ENCODE data around the gene HERC2. TPM values are rescaled to one million over a fixed set of nuclear protein-coding genes. Genes with fewer than 3 reads are reported as not detected.
A peak's percentile ranks its signal among the peaks of the same experiment; 100 is the strongest.
"Not testable (repeated sequence)": the region's sequence is repeated elsewhere in the genome, so short reads cannot be mapped to it uniquely, and the experiment has no call there.

The HERC2 gene
- total and polyA plus RNA-seq, 5 donors, result 46.0 to 65.3 (median 54.8) TPM

DNA sequence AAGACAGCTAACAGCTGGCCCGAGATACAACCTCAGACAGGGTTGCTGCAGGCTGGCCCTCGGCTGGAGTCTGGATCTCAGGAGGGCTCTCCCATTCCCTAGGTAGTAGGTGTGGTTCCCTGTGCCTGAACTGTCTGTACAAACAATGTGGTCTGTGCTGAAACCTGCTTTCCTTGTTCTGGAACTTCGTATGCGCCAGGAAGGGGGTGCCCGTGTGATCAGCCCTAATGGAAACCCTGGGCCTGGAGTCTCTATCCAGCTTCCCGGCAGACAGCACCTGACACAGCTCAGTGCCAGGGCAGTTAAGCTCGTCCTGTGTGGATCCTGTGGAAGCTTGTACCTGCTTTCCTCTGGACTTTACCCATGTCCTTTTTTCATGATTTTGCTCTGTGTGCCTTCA lies 99.4 kb downstream of the HERC2 start:
- ATAC-seq; H3K4me1 ChIP-seq (ENCODE audit: control insufficient read depth, insufficient read depth, low read length); DNase-seq; intact Hi-C loops (cut with DNase I); H3K27me3 ChIP-seq (ENCODE audit: control insufficient read depth, insufficient read depth); H3K27ac ChIP-seq (ENCODE audit: low read length); H3K9me3 ChIP-seq (ENCODE audit: control insufficient read depth, low read length); H3K4me3 ChIP-seq (ENCODE audit: low read length): not testable (repeated sequence)
- 87% methylated on average over 7 of the region's 7 CpGs for WGBS

DNA sequence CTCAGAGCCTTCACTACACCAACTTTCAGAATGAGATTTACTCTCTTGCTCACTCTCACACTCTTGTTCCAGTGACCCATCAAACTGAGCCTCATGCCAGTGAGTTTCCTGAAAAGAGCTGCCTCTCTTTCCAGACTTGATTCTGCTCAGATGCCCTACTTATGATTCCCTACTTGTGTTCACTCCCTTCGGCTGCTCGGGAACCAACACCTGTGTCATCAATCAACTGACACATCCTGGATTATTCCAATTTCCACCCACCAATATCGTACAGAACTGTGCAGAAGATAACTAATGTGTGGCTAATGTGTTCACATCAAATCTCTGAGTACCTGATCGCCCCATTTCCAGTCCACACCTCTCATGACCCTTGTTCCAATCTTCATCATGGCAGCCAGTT lies 100.3 kb downstream of the HERC2 start:
- H3K4me1 ChIP-seq (ENCODE audit: control insufficient read depth, insufficient read depth, low read length); intact Hi-C loops (cut with DNase I); H3K27ac ChIP-seq (ENCODE audit: low read length); H3K4me3 ChIP-seq (ENCODE audit: low read length); DNase-seq; H3K9me3 ChIP-seq (ENCODE audit: control insufficient read depth, low read length); ATAC-seq; H3K27me3 ChIP-seq (ENCODE audit: control insufficient read depth, insufficient read depth): not testable (repeated sequence)
- 73% methylated on average over 4 of the region's 4 CpGs for WGBS

DNA sequence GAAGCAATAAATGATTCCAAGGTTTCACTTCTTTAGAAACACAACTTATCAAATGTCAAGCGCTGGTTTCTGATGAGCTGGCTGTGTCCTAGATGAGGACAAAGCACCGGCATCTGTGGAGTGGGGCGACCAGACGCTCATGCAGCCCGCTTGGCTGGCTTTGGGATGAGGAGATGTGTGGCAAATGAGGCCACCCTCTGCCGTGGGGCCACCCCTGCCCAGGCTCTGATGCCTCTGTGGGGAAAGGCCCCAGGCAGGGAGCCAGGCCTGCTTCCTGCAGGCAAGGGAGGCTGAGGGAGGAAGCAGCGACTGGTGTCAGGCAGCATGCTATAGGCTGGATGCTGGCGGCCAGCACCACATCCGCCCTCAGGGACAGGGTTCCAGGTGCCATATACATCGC lies 102.9 kb downstream of the HERC2 start:
- DNase-seq, result no peak
- WGBS, result 91% methylated on average over 10 of the region's 10 CpGs

DNA sequence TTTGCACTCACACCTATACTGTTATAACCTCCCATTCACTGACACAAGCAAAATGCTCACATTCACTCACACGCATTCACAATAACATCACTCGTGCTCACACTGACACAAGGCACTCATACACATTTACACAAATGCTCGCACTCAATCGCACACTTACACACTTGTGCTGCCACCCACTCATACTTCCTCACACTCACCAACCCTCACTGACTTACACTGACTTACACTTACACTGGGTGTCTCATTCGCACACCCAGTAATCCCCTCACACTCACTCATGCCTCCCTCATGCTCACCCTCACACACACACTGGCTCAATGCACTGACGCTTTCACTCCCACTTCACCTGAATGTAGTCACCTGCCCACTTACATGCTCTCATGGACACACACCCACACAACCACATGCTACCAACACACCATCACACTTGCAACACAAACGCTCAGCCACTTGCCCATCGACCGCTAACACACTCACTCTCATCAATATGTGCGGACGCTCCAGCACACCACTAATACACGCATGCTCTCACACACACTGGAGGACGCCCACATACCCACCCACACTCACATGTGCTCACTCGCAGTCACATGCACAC lies 104.9 kb downstream of the HERC2 start:
- H3K4me3 ChIP-seq (ENCODE audit: low read length); H3K4me1 ChIP-seq (ENCODE audit: control insufficient read depth, insufficient read depth, low read length); intact Hi-C loops (cut with DNase I); DNase-seq; ATAC-seq; H3K9me3 ChIP-seq (ENCODE audit: control insufficient read depth, low read length); H3K27ac ChIP-seq (ENCODE audit: low read length); H3K27me3 ChIP-seq (ENCODE audit: control insufficient read depth, insufficient read depth): not testable (repeated sequence)
- 94% methylated on average over 14 of the region's 14 CpGs for WGBS

More for the DNA sequence above, 102.9 kb downstream of the HERC2 start:
- ATAC-seq, result peak in 1 of 2 donors; percentile 31
- H3K27ac ChIP-seq (ENCODE audit: low read length), result no peak overlapping the region
- no peaks in the 10 kb centered on the region for H3K4me1 ChIP-seq (ENCODE audit: control insufficient read depth, insufficient read depth, low read length)
- H3K9me3 ChIP-seq (ENCODE audit: control insufficient read depth, low read length), result no peaks in the 10 kb centered on the region
- intact Hi-C loops (cut with DNase I), result no loop called here
- no peaks in the 10 kb centered on the region for H3K27me3 ChIP-seq (ENCODE audit: control insufficient read depth, insufficient read depth)
- H3K4me3 ChIP-seq (ENCODE audit: low read length), result no peak overlapping the region

DNA sequence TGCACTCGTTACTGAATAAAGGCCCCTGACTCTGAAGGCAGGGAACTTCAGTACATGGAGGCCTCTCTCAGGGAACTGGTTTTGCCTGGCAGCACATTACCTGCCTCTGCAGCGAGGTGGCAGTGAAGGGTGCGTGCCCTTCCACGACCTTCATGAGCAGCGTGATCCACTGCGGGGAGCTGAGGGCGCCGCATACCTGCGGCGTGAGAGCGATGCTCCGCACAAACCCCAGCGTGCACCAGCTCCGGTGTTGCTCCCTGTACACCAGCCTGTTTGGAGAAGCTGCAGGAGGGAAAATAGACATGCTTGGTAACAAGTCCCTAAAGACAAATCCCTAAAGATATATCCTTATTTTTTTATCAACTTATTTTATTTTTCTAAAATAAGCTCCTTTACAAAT lies 106.5 kb downstream of the HERC2 start:
- H3K27me3 ChIP-seq (ENCODE audit: control insufficient read depth, insufficient read depth); intact Hi-C loops (cut with DNase I); H3K27ac ChIP-seq (ENCODE audit: low read length); ATAC-seq; H3K4me3 ChIP-seq (ENCODE audit: low read length); H3K4me1 ChIP-seq (ENCODE audit: control insufficient read depth, insufficient read depth, low read length); H3K9me3 ChIP-seq (ENCODE audit: control insufficient read depth, low read length); DNase-seq: not testable (repeated sequence)
- 85% methylated on average over 14 of the region's 14 CpGs for WGBS

DNA sequence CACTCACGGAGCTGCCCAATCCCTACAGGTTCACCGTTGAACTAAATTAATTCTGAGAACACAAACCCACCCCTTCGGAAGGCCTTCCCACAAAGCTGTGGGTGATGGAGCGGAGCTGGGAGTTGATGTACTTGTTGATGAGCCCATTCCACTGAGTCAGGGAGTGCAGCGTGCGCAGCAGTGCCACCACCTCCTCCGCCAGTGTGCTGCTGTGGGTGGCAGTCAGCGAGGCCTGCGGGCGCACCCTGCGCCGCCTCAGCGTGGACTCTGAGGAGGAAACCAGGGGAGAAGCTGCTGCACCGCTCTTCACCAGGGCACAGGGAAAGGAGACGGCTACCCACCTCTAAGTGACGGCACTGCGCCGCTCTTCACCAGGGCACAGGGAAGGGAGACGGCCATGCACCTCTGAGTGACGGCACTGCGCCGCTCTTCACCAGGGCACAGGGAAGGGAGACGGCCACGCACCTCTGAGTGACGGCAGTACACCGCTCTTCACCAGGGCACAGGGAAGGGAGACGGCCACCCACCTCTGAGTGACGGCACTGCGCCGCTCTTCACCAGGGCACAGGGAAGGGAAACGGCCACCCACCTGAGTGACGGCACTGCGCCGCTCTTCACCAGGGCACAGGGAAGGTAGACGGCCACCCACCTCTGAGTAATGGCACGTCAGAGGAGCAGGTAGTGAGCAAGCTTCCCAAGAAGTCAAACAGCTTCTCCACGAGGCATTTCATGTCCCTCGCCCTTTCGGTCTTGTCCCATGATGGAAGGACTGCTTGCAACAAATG lies 107.8 kb downstream of the HERC2 start:
- intact Hi-C loops (cut with DNase I); H3K27ac ChIP-seq (ENCODE audit: low read length); H3K4me1 ChIP-seq (ENCODE audit: control insufficient read depth, insufficient read depth, low read length); H3K4me3 ChIP-seq (ENCODE audit: low read length); H3K9me3 ChIP-seq (ENCODE audit: control insufficient read depth, low read length); DNase-seq; H3K27me3 ChIP-seq (ENCODE audit: control insufficient read depth, insufficient read depth); ATAC-seq: not testable (repeated sequence)
- 96% methylated on average over 39 of the region's 39 CpGs for WGBS

DNA sequence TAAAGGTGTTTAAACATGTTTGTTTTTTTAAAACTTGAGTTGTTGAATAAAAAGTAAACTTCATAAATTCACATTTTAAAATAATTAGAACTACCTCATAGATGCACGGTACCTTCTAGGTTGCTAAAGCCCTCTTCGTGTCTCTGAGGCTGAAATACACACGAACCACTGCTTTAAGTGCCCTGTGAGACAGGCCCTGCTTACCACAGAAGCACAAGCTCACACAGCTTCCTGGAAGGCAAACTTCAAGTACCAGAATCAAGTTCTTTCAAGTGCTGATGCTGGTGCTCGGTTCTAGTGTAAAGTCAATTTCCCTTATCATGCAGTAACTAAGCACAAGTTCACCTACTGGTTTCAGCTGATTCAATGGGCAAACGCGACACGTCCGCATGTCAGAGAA lies 108.6 kb downstream of the HERC2 start:
- 85% methylated on average over 5 of the region's 8 CpGs for WGBS
- H3K4me1 ChIP-seq (ENCODE audit: control insufficient read depth, insufficient read depth, low read length); H3K9me3 ChIP-seq (ENCODE audit: control insufficient read depth, low read length); DNase-seq; intact Hi-C loops (cut with DNase I); ATAC-seq; H3K4me3 ChIP-seq (ENCODE audit: low read length); H3K27me3 ChIP-seq (ENCODE audit: control insufficient read depth, insufficient read depth); H3K27ac ChIP-seq (ENCODE audit: low read length): not testable (repeated sequence)

DNA sequence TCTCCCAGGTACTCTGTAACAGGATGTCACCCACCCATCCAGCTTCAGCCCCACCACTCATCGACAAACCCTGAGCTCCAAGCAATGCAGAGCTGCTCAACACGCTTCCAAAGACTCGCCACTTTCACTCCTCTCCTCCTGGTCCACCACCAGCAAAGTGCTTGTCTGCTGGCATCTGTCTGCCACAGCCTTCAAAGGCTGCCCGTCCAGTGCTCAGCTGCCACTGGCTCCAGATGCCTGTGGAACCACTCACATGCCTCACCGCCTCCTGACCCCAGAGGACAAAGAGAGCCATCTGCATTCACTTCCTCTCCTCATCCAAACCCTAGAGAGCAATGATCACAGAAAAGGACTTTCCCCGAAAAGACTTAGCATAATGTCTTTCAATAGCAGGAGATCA lies 113.4 kb downstream of the HERC2 start:
- 73% methylated on average over 6 of the region's 6 CpGs for WGBS
- intact Hi-C loops (cut with DNase I), result no loop called here
- Histone ChIP-seq H3K4me1 (ENCODE audit: control insufficient read depth, insufficient read depth, low read length) (no peaks in the 10 kb centered on the region), H3K4me3 (ENCODE audit: low read length) (no peak overlapping the region), H3K9me3 (ENCODE audit: control insufficient read depth, low read length) (no peaks in the 10 kb centered on the region), H3K27ac (ENCODE audit: low read length) (no peak overlapping the region), H3K27me3 (ENCODE audit: control insufficient read depth, insufficient read depth) (no peaks in the 10 kb centered on the region)
- ATAC-seq (peak; percentile 54 to 62), DNase-seq (peak in 2 of 3 donors; percentile 58 to 61)

DNA sequence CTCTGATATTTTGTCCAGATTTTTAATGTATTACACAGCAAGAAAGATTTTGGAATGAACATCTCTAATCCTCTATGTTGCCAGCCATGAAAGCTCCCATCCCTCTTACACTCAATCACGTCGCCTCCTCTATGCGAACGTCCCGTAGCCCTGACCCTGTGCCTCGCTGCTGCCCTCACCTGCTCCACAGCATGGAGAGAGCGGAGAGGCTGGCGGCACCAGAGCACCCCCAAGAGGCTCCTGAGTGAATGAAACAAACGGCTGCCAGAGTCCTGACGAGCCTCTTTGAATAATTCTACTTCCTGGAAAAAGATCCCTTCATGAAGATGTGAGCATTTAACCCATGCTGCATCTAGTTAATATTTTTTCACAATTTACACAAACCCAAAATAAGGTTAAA lies 116.3 kb downstream of the HERC2 start:
- H3K9me3 ChIP-seq (ENCODE audit: control insufficient read depth, low read length); H3K4me3 ChIP-seq (ENCODE audit: low read length); H3K27me3 ChIP-seq (ENCODE audit: control insufficient read depth, insufficient read depth); intact Hi-C loops (cut with DNase I); DNase-seq; H3K4me1 ChIP-seq (ENCODE audit: control insufficient read depth, insufficient read depth, low read length); H3K27ac ChIP-seq (ENCODE audit: low read length): not testable (repeated sequence)
- ATAC-seq, result peak; percentile 36 to 55
- WGBS, result 37% methylated on average over 2 of the region's 10 CpGs

DNA sequence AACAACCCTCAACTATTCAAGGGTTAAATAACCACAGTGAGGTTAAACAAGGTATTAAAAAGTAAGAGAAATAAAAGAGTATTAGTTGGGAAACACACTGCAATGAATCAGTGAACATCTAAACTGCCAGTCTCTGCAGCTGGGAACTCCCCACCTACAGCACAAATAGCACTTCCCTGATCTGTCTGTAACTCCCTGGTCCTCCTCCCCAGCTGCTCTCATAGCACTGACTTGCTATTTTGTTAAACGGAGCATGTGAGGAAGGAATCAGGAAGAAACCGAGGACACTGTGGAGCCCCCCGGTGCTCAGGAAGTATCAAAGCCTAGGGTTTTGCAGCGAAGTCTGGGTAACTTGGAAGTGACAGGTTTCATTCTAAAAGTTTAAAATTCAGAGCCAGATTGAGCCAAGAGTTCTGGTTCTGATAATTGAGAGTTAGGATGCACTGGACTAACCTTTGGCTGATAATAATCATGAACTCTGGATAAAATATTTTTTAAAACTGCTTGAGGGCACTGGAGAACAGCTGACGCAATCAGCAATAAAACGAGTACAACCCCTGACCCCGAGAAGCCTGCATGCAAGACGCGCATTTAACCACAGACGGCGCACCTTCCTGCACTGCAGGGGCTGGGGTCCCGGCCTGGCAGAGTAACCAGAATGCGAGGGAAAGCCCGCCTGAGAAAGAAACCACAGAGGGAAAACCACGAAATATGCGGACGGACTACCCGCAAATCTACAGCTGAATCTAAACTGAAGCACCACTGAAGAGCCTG lies 118.7 kb downstream of the HERC2 start:
- DNase-seq; H3K9me3 ChIP-seq (ENCODE audit: control insufficient read depth, low read length); H3K4me1 ChIP-seq (ENCODE audit: control insufficient read depth, insufficient read depth, low read length); H3K27ac ChIP-seq (ENCODE audit: low read length); H3K27me3 ChIP-seq (ENCODE audit: control insufficient read depth, insufficient read depth); ATAC-seq; intact Hi-C loops (cut with DNase I); H3K4me3 ChIP-seq (ENCODE audit: low read length): not testable (repeated sequence)
- 87% methylated on average over 15 of the region's 18 CpGs for WGBS

DNA sequence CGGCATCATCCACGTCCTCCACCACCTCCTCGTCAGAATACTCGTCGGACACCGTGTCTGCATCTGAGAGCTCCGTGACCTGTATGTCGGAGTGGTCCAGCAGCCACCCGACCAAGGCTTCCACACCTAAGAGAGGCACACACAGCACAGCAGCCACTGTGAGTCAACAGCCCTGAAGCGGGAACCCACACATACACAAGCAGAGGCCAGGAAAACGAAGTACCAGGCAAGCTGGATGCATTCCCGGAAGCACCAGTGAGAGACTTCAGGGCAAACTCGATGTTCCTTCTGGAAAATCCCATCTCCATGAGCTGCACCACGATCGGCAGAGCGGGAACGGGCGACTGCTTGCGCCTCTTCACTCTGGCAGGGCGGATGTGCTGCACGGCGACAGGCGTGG lies 119.9 kb downstream of the HERC2 start:
- H3K27me3 ChIP-seq (ENCODE audit: control insufficient read depth, insufficient read depth); DNase-seq; ATAC-seq; H3K9me3 ChIP-seq (ENCODE audit: control insufficient read depth, low read length); H3K4me1 ChIP-seq (ENCODE audit: control insufficient read depth, insufficient read depth, low read length); H3K27ac ChIP-seq (ENCODE audit: low read length); H3K4me3 ChIP-seq (ENCODE audit: low read length); intact Hi-C loops (cut with DNase I): not testable (repeated sequence)
- 96% methylated on average over 7 of the region's 23 CpGs for WGBS

Measured in right cardiac atrium (tissue), 5 donors.